CD14-positive monocyte (primary cell): ENCODE measurements around the gene UBE2O. TPM values are rescaled to one million over a fixed set of nuclear protein-coding genes. Genes with fewer than 3 reads are reported as not detected.

Source experiments
- DNase-seq, 3 donors: peaks; one replicate each; pipeline ENCODE4 v3.0.0-alpha.2; 2011 to 2022
- H2AFZ ChIP-seq: 2 replicates; pipeline ENCODE4 v1.6.0; 2012; ENCODE audit warnings: mild to moderate bottlenecking, low read depth, low read length, inconsistent platforms; ENCODE audit not compliant: insufficient read depth, poor library complexity, severe bottlenecking
- H3K27ac ChIP-seq, 2 donors: 1 replicate in 1 of 2; 2 replicates in 1 of 2; pipeline ENCODE4 v1.5.1; 2012 to 2013; ENCODE audit warnings: low read length in 2 of 2, control low read depth in 1 of 2, inconsistent platforms in 1 of 2, low read depth in 1 of 2, mild to moderate bottlenecking in 1 of 2
- H3K27me3 ChIP-seq, 2 donors: one replicate each; pipeline versions ENCODE4 v1.6.0 to v1.6.1; 2011 to 2013; ENCODE audit warnings: low read length in 2 of 2; ENCODE audit not compliant: control insufficient read depth in 2 of 2, insufficient read depth in 2 of 2
- H3K36me3 ChIP-seq, 2 donors: replicated peaks in 1 of 2; 1 replicate in 1 of 2; 2 replicates in 1 of 2; pipeline versions ENCODE4 v1.5.1 to v1.6.1; 2012 to 2013; ENCODE audit warnings: low read length in 2 of 2, control low read depth in 1 of 2, inconsistent platforms in 1 of 2, mild to moderate bottlenecking in 1 of 2; ENCODE audit not compliant: insufficient read depth in 2 of 2, control insufficient read depth in 1 of 2
- H3K4me1 ChIP-seq, 2 donors: 1 replicate in 1 of 2; 2 replicates in 1 of 2; pipeline versions ENCODE4 v1.5.1 to v1.6.1; 2012 to 2013; ENCODE audit warnings: low read length in 2 of 2, control low read depth in 1 of 2, inconsistent platforms in 1 of 2, mild to moderate bottlenecking in 1 of 2, moderate library complexity in 1 of 2; ENCODE audit not compliant: insufficient read depth in 2 of 2, control insufficient read depth in 1 of 2
- H3K4me2 ChIP-seq: replicated peaks from 2 replicates; pipeline ENCODE3; 2012; ENCODE audit warnings: low read length, moderate library complexity, mild to moderate bottlenecking; ENCODE audit not compliant: poor library complexity, severe bottlenecking; ENCODE audit errors: extremely low read depth
- H3K4me3 ChIP-seq, 3 experiments: fragments of 200-600 bp in 1 of 3; sonication (generic) in 1 of 3; replicated peaks in 1 of 3; 1 replicate in 2 of 3; 2 replicates in 1 of 3; pipeline ENCODE4 v1.5.1; 2011 to 2013; ENCODE audit warnings: low read length in 3 of 3, mild to moderate bottlenecking in 3 of 3, control low read depth in 2 of 3, low read depth in 2 of 3, inconsistent platforms in 1 of 3, moderate library complexity in 1 of 3
- H3K79me2 ChIP-seq: 2 replicates; pipeline ENCODE4 v1.6.0; 2012; ENCODE audit warnings: mild to moderate bottlenecking, control low read depth, inconsistent platforms, low read length, moderate library complexity; ENCODE audit not compliant: insufficient read depth
- H3K9ac ChIP-seq: 2 replicates; pipeline ENCODE4 v1.6.0; 2017; ENCODE audit warnings: low read length, mild to moderate bottlenecking; ENCODE audit not compliant: insufficient read depth, poor library complexity, severe bottlenecking
- H3K9me3 ChIP-seq, 2 donors: replicated peaks in 1 of 2; 1 replicate in 1 of 2; 2 replicates in 1 of 2; pipeline versions ENCODE4 v1.5.1 to v1.6.1; 2012 to 2013; ENCODE audit warnings: low read length in 2 of 2, control low read depth in 1 of 2; ENCODE audit not compliant: control insufficient read depth in 1 of 2, insufficient read depth in 1 of 2
- H4K20me1 ChIP-seq: 2 replicates; pipeline ENCODE4 v1.6.0; 2012; ENCODE audit warnings: mild to moderate bottlenecking, low read length, control low read depth, moderate library complexity; ENCODE audit not compliant: insufficient read depth
- H3K27ac Mint-ChIP-seq, 7 donors: one replicate each; pipeline ENCODE4 v1.8.0; 2020; ENCODE audit warnings: mild to moderate bottlenecking in 7 of 7, mixed read lengths in 7 of 7, moderate library complexity in 6 of 7, inconsistent platforms in 2 of 7
- H3K27me3 Mint-ChIP-seq, 3 donors: one replicate each; pipeline ENCODE4 v1.8.0; 2021 to 2022; ENCODE audit warnings: low read depth in 3 of 3, mild to moderate bottlenecking in 3 of 3, mixed read lengths in 3 of 3, moderate library complexity in 3 of 3, inconsistent platforms in 1 of 3
- H3K36me3 Mint-ChIP-seq, 2 donors: one replicate each; pipeline ENCODE4 v1.8.0; 2020; ENCODE audit warnings: mixed read lengths in 2 of 2, inconsistent platforms in 1 of 2, mild to moderate bottlenecking in 1 of 2
- H3K4me1 Mint-ChIP-seq: one replicate; pipeline ENCODE4 v1.8.0; 2020; ENCODE audit warnings: mild to moderate bottlenecking, mixed read lengths
- H3K4me3 Mint-ChIP-seq, 2 donors: one replicate each; pipeline ENCODE4 v1.8.0; 2020; ENCODE audit warnings: mild to moderate bottlenecking in 2 of 2, mixed read lengths in 2 of 2, moderate library complexity in 1 of 2
- H3K9me3 Mint-ChIP-seq, 7 donors: one replicate each; pipeline ENCODE4 v1.8.0; 2020 to 2022; ENCODE audit warnings: mixed read lengths in 7 of 7, mild to moderate bottlenecking in 6 of 7, moderate library complexity in 6 of 7, inconsistent platforms in 2 of 7
- WGBS: methylation state at CpG from one replicate; pipeline ENCODE4 v1.1.5; 2013; ENCODE audit warnings: missing lambda C conversion rate; ENCODE audit not compliant: insufficient coverage; 5-methylcytosine and 5-hydroxymethylcytosine counted together
- intact Hi-C, 2 donors: fragments of 100-400 bp; cut with micrococcal nuclease; formaldehyde crosslinking; loops; one replicate each; pipeline versions ENCODE4 v1.15.0 to v1.15.1; 2023
- polyA plus RNA-seq, 3 donors: library from polyadenylated mRNA; depleted of rRNA in 1 of 3; unstranded in 2 of 3; stranded (reverse) in 1 of 3; fragments of 300-500 nt in 2 of 3; fragments of >200 nt in 1 of 3; fragmentation: Illumina TruSeq in 2 of 3; gene quantifications; 1 replicate in 2 of 3; 2 replicates in 1 of 3; pipeline ENCODE4 v1.2.3, GENCODE V29; 2012 to 2021
- TF ChIP-seq, protein P1 (sequence below): fragments of 200-600 bp; IDR thresholded peaks from one replicate; pipeline ENCODE4 v1.8.0; 2022; ENCODE audit warnings: antibody characterized with exemption, mild to moderate bottlenecking

The UBE2O gene
- polyA plus RNA-seq, 3 donors: 1.3 to 15.1 (median 4.5) TPM

DNA sequence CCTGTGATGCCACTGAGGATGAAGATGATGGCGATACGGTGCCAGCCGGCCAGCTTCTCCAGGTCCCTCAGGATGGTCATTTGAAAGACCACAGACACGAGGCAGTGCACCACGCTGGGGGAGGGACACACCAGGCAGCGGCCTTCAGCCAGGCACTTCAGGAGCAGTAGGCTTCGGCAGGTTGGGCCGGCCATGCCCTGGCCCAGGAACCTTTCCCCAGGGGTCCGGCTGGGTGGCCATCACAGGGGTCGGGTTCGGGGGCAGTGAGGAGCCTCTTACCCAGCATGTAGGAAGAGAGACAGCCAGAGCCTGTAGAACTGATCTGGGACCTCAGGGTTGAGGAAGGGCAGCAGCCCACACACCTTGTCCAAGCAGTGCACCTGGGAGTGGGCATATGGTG, 19.8 kb upstream of the UBE2O start:
- H3K36me3 ChIP-seq: peaks cover 87 to 92% of the 10 kb centered on the region in 2 donors
- no peak overlapping the region for H3K9ac ChIP-seq
- intact Hi-C loops: no loop called here
- H4K20me1 ChIP-seq: peaks cover 13% of the 10 kb centered on the region
- Mint-ChIP-seq H3K9me3 (no peaks in the 10 kb centered on the region), H3K27me3 (peaks cover 0 to 4% (median 0%) of the 10 kb centered on the region in 3 donors), H3K4me1 (peaks cover 2% of the 10 kb centered on the region), H3K4me3 (no peak overlapping the region), H3K36me3 (peaks cover 71 to 92% of the 10 kb centered on the region in 2 donors), H3K27ac (peak overlapping the region in 1 of 7 donors; percentile 42)
- peak overlapping the region in 1 of 2 donors; percentile 14 for H3K27ac ChIP-seq
- H3K79me2 ChIP-seq: no peaks in the 10 kb centered on the region
- no peak overlapping the region for H3K4me2 ChIP-seq
- H3K4me3 ChIP-seq: no peak overlapping the region
- no peak overlapping the region for H2AFZ ChIP-seq
- WGBS: 98% methylated on average over 11 of the region's 11 CpGs
- no peaks in the 10 kb centered on the region for H3K9me3 ChIP-seq
- DNase-seq: no peak
- H3K4me1 ChIP-seq: no peaks in the 10 kb centered on the region
- no peaks in the 10 kb centered on the region for H3K27me3 ChIP-seq
- TF ChIP-seq, protein P1, sequence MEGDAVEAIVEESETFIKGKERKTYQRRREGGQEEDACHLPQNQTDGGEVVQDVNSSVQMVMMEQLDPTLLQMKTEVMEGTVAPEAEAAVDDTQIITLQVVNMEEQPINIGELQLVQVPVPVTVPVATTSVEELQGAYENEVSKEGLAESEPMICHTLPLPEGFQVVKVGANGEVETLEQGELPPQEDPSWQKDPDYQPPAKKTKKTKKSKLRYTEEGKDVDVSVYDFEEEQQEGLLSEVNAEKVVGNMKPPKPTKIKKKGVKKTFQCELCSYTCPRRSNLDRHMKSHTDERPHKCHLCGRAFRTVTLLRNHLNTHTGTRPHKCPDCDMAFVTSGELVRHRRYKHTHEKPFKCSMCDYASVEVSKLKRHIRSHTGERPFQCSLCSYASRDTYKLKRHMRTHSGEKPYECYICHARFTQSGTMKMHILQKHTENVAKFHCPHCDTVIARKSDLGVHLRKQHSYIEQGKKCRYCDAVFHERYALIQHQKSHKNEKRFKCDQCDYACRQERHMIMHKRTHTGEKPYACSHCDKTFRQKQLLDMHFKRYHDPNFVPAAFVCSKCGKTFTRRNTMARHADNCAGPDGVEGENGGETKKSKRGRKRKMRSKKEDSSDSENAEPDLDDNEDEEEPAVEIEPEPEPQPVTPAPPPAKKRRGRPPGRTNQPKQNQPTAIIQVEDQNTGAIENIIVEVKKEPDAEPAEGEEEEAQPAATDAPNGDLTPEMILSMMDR: no peak

DNA sequence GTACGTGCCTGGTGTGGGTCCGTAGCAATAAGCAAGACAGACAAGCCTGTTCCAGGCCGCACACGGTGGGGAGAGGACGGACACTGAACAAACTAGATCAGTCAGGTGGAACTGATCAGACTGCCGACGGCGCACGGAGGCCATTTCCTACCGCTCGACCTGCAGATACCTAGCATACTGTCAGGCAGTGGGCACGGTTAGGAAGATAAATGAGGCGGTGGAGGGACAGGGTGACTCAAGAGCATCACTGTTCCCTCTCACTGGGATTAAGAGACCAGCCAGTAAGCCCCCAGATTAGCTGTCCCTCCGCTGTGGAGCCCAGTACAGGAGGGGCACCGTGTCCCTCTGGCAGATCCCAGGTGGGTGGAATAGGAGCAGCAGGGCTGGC, 19.3 kb upstream of the UBE2O start:
- peaks cover 13% of the 10 kb centered on the region for H4K20me1 ChIP-seq
- H3K27me3 Mint-ChIP-seq: peaks cover 0 to 2% (median 0%) of the 10 kb centered on the region in 3 donors
- no peak overlapping the region for H3K4me3 ChIP-seq
- no peaks in the 10 kb centered on the region for H3K27me3 ChIP-seq
- no peak overlapping the region for H3K4me3 Mint-ChIP-seq
- no peaks in the 10 kb centered on the region for H3K4me1 ChIP-seq
- H3K27ac Mint-ChIP-seq: no peak overlapping the region
- 98% methylated on average over 14 of the region's 15 CpGs for WGBS
- H3K4me1 Mint-ChIP-seq: peaks cover 2% of the 10 kb centered on the region
- no peaks in the 10 kb centered on the region for H3K79me2 ChIP-seq
- no peaks in the 10 kb centered on the region for H3K9me3 ChIP-seq
- peaks cover 82 to 88% of the 10 kb centered on the region in 2 donors for H3K36me3 ChIP-seq
- TF ChIP-seq, protein P1: no peak
- no peak for DNase-seq
- intact Hi-C loops: no loop called here
- H3K36me3 Mint-ChIP-seq: peaks cover 66 to 88% of the 10 kb centered on the region in 2 donors
- H3K9me3 Mint-ChIP-seq: no peaks in the 10 kb centered on the region
- H3K4me2 ChIP-seq: no peak overlapping the region
- H2AFZ ChIP-seq: no peak overlapping the region
- H3K9ac ChIP-seq: no peak overlapping the region
- peak overlapping the region in 1 of 2 donors; percentile 14 for H3K27ac ChIP-seq
